NCI-H1417 treated with DMSO at 0.1 percent for 48 hours (cell line): ENCODE results near the gene IGFALS.

Experiments
- DNase-seq: peaks from one replicate; lab custom pipeline; 2025; lab: John Stamatoyannopoulos, UW

Gene IGFALS

DNA sequence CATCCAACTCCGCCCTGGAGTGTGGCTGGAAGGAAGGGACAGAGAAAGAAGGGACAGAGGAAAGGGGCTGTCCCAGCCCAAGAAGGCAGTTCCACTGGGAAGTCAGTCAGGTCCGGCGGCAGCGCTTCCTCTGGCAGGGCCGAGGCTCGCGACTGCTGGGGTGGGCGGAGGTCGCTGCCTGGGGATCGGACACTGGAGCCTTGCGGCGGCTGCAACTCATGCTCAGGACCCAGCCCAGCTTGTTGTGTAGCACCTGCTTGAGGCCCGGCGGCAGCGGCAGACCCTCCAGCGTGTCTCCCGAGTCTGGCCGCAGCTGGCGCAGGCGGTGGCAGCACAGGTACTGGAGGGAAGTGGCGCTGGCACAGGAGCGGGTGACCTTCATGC, 16.5 kb downstream of the IGFALS start:
- no peak for DNase-seq

DNA sequence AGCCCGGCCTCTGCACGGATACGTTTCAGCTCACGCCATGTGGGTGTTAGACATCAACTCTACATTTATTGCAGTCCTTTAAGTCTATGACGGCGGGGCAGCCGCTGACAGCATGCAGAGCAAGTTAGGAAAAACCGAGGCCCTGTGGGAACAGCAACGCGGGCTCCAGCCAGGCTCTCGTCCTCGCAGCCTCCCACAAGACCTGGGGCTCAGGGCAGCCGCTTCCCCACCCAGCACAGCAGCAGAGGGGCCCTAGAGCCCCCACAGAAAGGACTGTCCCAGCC, 16.9 kb downstream of the IGFALS start:
- DNase-seq, result no peak

DNA sequence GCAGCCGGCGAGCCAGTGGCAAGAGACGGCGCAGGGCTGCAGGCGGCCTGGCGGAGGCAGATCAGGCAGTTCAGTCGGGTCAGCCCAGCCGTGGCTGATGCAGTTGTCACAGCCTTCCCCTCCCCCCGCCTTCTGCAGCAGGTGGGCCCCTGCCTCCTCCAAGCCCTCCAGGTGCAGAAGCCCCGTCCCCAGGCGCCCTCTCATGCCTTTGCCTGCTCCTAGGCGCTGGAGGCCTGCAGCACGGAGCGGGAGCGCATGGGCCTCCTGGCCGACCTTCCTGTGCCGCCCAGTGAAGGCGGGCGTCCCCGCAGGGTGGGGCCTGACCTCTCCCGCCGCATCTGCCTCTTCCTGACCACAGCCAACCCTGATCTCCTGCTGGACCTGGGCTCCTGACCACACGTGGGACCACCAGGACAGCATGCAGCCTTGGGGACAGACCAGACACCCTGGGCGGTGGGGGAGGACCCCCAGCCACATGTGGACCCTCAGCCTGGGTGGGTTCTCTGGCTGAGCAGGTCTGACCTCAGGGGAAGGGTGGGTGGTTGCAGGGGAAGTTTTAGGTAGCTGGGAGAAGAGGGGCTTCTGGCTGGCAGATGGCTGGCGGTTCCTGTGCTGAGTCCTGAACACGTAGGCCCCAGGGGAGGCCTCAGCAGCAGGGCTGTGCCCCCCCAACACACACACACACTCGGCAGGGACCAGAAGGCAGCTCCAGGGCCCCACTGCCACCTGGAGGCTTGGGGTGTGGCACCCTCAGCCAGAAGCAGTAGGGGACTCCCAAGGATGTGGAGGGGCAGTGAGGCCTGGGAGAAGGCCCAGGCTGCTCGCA, 17.4 kb downstream of the IGFALS start:
- DNase-seq, result no peak

DNA sequence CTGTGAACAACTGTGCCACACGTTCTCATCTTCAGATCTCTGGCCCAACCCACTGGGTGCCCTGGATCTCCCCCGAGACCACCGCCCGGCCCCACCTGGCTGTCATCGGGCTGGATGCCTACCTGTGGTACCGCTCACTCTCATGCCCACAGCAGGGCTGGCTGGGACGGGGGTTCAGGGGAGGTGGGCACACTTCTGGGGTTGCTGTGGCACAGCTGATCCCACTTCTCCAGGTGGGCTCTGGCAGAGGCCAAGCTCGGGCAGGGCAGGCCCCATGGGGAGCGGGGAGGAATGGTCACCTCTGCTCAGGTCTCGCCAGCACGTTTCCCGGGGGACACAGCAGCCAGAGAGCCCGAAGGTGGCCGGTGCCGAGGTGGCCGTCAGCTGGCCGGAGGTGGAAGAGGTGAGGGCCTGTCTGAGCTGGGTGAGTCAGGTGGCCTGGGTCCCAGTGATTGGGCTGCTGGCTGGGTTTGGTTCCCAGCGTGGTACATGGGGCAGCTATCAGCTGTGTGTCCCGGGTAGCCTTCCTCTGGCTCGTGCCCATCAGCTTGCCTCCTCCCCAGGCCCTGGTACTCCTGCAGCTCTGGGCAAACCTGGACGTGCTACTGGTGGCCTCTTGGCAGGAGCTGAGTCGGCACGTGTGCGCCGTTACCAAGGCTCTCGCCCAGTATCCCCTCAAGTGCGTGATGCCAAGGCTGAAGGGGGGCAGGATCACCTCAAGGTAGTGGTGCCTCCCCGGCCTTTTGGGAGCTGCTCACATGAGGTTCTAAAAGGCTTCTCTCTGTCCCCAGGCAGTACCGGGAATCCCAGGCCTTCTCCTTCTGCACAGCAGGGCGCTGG, 18.3 kb downstream of the IGFALS start:
- no peak for DNase-seq

DNA sequence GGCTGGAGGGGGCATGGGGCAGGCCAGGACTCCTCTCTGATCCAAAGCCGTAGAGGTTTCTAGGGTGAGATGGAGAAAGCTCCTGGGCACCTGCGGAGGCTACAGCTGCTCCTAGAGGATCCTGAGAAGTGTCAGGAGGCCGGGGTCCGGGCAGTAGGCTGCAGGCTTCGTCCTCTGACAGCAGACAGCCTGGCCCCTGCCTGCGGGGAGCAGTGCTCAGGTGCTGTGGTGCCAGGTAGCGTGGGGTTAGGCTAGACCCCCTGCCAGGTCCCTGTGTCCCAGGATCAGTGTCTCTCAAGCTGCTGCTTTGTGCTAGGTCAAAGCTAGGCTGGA, 19.1 kb downstream of the IGFALS start:
- no peak for DNase-seq

DNA sequence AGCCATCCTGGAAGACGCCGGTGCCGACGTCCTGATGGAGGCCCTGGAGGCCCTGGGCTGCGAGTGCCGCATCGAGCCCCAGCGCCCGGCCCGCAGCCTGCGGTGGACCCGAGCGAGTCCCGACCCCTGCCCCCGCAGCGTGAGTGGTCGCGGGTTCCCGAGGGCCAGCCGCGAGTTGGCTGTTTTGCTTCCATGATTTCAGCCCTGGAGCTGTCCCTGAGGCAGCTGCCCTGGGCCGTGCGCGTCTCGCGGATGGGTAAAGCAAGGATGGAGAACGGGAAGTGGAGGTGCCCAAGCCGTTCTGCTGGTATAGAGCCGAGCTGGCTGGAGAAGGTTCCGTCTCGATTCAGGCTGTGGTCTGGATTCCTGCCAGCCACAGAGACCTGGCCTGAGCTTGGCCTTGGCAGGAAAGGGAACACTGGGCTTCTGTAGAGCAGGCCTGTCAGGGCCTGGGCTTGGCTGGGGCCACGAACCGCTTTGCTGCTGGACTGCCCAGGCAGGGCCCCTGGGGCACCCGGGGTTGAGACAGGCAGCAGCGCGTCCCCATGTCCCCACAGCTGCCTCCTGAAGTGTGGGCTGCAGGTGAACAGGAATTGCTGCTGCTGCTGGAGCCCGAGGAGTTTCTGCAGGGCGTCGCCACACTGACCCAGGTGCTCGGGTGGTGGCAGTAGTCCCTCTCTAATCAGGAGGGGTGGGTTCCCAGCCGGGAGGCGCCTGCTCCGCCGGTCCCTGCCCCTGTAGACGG, 19.6 kb downstream of the IGFALS start:
- DNase-seq, result no peak

DNA sequence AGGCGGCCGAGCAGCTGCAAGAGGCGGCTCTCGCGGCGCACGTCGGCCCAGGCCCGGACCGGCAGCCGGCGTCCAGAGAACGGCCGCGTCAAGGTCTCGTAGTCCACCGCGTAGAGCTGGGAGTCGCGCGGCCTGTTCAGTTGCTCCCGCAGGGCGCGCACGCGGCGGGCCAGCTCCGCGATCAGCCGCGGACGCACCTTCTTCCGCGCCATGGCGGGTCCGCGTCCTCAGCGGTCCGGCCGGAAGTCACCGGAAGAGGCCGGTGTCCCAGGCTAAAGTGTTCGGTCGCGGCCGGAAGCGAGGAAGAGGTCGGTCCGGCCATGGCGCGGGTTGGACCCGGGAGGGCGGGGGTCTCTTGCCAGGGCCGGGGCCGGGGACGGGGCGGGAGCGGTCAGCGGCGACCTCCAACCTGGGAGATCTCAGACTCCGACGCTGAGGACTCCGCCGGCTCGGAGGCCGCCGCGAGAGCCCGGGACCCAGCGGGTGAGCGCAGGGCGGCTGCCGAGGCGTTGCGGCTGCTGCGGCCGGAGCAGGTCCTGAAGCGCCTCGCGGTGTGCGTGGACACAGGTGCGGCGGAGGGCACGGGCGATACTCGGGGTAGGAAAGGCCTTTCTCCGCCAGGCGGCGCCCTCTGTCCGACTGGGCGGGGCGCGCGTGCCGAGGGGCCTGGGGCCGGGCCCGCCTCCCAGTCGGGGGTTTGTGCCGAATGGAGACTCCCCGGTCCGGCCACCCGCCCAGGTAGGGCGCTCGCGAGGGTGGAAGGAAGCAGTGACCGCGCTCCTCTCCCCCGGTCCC, 20.4 kb downstream of the IGFALS start, which contains the start of gene MRPS34:
Gene MRPS34 (minus strand): TSS at position 227 of the 795 bp plus-strand sequence. CDS start 15 bp downstream, at position 212.
- peak; percentile 35 for DNase-seq

DNA sequence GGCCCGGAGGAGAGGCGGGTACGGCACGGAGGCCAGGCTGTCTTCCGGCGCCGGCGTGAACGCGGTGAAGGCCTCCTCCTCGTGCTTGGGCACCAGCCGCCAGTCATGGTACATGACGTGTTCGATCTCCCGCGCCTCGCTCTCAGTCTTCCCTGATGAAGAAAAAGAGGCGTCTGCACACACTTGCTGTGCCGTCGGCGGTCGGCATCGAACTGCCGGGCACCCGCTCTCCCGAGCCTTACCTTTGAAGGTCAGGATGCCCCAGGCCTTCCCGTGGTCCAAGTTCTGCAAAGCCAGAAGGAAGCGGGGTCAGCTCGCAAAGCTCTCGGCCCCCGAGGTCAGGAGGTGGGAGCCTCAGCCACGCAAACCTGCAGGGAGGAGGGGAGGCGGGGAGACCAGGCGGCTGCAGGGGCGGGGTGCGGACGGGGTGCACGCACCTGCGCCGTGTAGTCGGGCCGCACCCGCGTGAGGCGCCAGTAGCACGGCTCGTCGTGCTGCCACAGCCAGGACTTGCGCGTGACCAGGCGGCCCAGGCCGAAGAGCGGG, 21.1 kb downstream of the IGFALS start, which contains the start of gene EME2:
Gene EME2 (plus strand): TSS at position 449 of the 546 bp plus-strand sequence. CDS start 418 bp downstream, outside the sequence.
- DNase-seq, result no peak

DNA sequence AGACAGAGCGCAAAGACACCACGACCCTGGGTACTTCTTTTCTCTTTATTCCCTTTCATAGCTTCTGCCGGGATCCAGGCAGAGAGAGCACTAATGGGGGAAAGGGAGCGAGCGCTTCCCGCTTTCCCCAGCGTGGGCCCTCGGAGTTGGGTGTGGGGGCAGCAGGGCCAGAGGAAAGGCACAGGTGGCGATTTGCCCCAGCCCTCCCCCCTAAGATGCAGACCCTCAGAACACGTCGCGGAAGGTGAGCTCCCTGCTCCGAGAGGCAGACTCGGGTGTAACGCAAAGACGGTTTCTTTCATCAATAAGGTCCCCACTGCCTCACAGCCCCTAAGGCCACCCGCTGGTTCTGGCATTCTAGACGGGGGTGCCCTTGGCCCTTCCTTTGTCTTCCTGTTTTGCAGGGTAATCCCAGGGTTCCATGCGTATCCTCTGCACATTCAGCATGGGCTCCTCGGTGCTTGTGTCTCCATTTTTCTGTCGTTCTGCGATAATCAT, 21.6 kb downstream of the IGFALS start:
- no peak for DNase-seq

DNA sequence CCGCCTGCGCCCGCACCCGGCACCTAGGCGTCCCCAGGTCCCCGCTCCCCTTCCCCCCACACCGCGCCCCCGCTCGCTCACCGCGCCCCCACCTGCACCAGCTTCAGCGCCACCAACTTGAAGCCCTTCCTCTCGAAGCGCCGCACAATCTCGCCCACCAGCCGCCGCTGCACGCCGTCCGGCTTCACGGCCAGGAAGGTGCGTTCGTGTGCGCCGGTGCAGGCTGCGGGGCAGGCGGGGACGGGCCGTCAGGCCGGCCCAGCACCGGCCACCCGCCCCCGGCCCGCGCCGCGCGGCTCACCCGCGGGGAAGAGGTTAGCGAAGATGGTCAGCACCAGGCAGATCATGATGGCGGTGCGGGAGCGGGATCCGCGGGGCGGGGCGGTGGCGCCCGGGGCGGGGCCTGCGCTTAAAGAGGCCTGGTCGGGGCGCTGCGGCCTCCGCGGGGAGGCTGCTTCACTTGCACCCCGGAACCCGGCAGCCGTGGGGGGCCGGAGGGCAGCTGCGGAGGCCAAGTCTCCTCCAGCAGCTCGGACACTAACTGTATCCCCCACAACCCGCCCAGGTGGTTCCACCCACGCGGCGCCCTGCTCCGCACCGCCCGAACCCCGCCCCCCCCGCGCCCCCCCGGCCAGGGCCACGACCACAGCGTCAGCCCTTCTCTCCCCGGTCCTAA, 22.2 kb downstream of the IGFALS start, which contains the start of gene NME3:
Gene NME3 (minus strand): TSS at position 356 of the 676 bp plus-strand sequence. CDS start 9 bp downstream, at position 347.
- no peak for DNase-seq

DNA sequence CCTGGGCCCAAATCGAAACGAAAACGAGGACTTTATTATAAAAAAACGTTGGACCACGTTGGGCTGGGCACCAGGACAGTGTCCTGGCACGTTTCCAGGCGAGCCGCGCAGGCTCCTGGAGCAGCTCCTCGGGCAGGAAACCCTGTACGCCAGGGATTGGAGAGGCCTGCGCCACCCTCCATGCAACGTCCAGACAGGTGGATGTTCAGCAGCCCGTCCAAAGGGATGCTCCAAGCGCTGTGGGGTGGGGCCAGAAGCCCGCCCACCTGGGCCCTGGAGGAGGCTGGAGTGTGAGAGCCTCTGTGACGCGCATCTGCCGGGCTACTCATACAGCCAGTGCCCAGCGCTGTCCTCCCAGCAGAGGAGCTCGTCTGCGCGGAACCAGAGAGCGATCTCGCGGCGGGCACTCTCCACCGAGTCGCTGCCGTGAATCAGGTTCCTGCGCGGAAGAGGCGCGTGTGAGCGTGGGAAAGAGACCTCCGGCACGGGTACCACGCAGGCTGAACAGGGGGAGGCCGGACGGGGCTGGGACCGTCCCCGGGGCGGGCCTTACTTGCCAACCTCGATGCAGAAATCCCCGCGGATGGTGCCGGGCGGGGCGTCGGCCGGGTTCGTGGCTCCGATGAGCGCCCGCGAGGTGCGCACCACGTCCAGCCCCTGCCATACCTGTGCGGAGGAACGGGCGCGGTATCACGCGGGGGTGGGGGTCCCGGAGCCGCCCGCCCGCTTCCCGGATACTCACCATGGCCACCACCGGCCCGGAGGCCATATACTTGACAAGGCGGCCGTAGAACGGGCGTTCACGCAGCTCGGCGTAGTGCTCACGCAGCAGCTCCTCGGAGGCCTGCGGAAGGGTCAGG, 22.9 kb downstream of the IGFALS start:
- no peak for DNase-seq

DNA sequence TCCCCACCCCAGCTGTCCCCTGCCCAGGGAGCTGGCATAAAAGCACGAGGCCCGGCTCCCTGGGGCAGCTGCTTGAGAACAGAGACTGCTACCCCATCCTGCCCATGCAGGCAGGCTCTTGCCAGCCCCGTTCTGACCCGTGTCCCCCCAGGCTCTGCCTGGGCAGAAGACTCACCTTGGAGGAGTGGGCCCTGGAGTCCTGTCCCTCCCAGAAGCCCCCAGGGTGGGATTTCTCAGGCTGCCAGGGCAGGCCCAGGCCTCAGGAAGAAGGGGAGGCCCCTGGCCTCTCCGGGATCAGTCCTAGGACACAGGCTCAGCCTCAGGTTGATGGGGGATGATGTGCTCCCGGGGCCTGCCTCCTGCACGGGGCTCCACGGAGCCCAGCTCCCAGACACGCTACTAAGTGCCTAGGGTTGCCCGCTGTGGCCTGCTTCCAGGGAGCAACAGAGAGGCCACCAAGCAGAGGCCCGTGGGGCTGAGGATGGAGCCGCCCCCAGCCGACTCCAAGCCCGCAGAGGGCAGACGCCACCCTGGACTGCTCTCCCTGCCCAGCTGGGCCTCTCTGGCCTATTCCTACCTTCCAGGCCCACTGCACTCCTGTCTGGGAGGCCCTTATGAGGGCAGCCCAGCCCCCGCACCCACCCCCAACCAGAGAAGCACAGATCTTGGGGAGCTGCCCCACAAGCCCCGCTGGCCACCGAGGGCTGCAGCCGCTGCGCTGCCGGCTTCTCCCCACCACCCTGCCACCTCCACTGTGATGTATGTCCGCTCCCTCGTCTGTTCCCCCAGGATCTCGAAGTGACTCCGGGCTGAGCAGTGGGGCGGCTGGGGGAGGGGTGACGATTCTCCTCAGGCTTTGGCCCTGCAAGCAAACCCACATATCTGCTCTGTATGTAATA, 23.9 kb downstream of the IGFALS start:
- no peak for DNase-seq

DNA sequence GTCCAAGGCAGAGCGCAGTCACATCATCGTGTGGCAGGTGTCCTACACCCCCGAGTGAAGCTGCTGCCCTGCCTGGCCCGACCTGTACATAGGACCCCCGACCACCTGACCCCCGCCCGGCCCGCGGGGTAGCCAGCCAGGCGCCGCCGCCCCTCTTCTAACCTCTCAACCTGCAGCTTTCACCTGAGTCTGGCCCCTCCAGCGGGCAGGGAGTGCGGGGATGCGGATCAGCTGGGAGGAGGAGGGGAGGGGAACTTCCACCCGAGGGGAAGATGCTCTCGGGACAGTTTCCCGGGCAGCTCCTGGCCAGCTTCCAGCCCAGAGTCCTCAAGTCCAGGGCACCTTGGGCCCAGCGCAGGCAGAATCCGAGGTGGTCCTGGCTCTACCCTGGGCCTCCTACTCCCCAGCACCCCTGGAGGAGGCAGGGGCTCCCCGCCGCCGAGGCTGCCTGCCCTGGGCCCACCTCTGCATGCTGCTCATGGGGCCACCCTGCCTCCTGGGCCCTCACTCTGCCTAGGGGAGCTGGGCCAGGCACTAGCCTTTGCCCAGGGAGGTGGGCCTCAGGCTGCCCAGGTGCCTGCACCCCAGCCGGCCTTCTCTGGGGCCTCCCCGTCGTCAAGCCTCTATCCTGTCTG, 24.6 kb downstream of the IGFALS start:
- no peak for DNase-seq

DNA sequence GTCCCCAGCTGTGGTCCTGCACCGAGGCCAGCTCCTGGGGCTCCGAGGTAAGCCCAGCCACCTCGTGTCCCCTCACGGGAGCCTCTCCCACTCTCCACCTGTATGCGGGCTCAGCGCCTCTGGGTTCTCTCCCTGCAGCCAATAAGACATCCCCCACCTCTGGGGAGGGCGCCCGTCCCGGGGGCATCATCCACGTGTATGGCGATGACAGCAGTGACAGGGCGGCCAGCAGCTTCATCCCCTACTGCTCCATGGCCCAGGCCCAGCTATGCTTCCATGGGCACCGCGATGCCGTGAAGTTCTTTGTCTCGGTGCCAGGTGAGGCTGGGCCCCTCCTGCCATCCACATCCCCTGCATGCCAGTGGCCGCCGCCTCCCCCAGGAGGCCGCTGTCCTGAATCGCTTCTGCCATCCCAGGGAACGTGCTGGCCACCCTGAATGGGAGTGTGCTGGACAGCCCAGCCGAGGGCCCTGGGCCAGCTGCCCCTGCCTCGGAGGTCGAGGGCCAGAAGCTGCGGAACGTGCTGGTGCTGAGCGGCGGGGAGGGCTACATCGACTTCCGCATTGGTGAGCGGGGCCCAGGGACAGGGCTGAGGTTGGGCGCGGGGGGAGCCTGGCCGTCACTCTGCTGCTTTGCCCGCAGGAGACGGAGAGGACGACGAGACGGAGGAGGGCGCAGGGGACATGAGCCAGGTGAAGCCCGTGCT, 25.3 kb downstream of the IGFALS start:
- no peak for DNase-seq

DNA sequence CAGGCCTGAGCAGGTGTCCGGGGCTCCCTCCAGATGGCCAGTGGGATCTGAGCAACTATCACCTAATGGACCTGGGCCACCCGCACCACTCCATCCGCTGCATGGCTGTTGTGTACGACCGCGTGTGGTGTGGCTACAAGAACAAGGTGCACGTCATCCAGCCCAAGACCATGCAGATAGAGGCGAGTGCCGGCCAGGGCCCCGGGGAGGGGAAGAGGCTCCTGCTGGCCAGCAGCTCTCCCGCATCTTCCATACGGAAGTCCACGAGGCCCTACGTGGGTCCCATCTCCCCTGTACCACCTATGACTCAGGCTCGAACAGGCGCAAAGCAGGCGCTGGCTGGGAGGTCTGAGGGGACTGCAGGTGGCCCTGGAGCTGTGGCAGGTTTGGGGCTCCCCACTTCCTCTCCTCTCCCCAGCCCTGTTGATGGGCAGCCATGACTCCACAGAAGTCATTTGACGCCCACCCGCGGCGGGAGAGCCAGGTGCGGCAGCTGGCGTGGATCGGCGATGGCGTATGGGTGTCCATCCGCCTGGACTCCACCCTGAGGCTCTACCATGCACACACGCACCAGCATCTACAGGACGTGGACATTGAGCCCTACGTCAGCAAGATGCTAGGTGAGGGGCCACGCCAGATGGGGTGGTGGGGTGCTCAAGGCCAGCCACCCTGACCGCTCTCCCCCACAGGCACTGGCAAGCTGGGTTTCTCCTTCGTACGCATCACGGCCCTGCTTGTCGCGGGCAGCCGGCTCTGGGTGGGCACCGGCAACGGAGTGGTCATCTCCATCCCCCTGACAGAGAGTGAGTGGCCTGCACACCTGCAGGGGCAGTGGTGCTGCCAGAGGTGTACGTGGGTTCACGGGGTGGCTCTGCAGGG, 26.1 kb downstream of the IGFALS start:
- no peak for DNase-seq

DNA sequence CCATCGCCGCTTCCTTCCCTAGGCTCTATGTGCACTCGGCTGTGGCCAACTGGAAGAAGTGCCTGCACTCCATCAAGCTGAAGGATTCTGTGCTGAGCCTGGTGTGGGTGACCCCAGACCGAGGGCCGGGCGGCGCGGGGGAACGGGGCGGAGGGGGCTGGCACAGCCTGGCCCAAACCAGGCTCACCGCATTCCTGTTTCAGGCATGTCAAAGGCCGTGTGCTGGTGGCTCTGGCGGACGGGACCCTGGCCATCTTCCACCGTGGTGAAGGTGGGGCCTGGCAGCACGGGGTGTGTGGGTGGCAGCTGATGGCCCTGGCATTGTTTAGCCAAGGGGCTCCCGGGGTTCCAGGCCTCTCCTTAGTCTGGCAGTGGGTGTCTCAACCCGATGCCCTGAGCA, 26.8 kb downstream of the IGFALS start:
- DNase-seq, result no peak
